ENCODE data around the gene SLC38A3.
"Not testable (repeated sequence)": the region's sequence is repeated elsewhere in the genome, so short reads cannot be mapped to it uniquely, and the experiment has no call there.

The SLC38A3 gene

DNA sequence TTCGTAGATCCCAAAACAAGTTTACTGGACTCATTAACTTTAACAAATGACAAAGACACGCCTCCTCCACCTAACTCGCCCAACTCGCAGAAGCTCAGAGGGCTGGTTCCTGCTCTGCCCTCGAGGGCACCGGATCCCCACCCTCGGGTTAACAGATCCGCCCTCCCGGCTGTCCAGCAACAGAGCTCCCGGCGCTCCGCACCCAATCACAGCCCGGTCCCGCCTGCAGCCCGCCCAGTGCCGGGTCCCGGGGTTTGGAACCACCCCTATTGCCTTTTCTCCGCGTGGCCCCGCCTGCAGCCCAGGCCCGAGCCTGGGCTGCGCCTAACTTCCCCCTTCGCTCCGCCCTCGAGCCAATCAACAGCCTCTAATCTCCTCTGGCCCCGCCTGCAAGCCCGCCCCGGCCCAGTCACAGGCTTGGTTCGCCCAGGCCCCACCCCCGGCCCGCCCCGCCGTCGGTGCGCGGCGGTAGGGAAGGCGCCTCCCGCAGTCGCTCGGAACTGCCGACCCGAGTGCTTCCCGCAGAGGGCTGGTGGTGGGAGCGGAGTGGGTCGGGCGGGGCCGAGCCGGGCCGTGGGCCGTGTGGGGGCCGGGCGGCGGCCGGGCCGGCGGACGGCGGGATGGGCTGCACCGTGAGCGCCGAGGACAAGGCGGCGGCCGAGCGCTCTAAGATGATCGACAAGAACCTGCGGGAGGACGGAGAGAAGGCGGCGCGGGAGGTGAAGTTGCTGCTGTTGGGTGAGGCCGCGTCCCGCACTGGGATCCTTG is 30.8 kb downstream of the SLC38A3 start, which contains the start of gene GNAI2:
Gene GNAI2 (plus strand): TSS at position 489 of the 768 bp plus-strand sequence. CDS start 132 bp downstream, at position 621.
- peak; percentile 98 for DNase-seq

DNA sequence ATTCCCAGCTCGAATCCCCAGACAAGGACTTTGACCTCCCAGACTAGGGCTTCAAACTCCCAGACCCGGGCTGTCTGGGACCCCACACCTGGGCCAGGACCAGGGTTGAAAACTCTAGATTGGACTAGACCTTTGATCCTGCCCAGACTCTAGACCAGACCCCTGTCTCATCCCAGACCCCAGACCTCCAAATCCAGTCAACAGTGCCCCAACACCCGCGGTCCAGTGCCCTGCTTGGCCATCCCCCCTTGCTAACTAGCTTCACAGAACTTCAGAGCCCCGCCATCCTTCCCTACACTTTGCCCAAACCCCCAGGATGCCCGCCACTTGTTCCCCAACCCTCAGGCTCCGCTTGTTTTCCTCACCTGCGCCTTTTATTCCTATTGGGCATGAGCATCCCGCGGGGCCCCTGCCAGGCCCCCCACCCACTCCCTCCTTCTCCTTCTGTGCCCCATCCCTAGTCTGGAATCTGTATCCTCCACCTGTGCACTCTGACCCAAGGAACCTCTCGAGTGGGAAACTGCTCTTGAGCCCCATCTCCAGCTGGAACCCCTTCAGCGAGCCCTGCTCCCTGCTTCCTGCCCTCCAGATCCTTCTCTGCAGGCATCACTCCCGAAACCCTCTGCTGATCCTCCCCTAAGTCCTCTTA is 31.5 kb downstream of the SLC38A3 start:
- no peak for DNase-seq

DNA sequence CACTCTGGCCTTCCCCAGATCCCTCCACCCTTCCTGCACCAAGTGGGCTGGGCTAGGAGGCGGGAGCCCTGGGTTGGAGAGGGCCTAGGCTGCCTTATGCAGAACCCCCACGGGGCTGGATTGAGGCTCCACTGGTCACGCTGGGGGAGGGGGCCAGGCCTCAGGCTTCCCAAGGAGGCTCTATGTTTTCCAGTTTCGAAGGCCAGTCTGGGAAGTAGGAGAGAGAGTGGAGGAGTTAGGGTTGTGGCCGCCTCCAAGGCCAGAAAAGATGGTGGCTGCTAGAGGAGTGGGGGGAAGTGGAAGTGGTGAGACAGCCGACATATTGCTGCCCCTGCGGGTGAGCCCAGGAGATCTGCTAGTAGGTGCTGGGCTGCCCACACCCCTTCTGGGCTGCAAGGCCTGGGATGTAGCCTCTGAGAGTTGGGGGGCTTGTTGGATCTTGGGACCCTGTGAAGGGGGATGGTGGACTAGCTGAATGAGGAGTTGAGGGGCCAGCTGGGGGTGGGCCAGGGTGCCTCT is 32.1 kb downstream of the SLC38A3 start:
- peak; percentile 35 for DNase-seq

DNA sequence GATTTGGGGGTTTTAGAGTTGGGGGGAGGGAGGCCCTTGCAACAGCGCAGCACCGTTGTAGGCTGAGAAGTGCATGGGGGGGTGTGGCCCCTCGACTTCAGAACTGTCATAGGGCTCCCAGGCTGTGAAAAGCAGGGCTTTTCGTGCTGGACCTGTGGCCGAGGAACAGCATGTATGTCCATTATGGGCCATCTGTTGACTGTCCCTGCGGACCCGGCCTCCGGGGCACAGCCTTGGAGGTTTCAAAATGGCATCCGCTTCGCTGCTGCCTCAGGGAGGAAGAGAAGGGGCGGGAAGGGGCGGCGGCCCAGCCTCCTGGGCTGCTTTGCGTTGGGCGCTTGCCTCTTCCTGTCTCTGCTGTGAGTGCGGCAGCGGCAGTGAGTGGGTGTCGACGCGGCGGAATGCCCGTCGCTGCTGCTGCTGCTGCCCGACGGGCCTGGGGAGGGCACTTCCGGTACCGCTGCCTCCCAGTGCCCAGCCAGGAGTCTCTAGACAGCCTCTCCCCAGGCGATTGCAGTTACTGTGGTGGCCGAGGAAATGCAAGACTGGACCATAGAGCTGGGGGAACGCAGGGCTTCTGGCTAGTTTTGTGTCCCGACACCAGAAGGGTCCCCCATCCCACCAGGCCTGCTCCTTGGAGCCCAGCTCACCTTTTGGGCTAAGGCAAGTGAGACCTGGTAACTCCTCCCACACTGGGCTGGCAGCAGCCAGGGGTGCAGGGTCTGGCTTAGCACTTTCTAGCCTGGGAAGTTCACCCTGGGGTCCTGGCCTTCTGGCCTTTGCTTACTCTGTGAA is 32.9 kb downstream of the SLC38A3 start:
- peak; percentile 82 for DNase-seq

DNA sequence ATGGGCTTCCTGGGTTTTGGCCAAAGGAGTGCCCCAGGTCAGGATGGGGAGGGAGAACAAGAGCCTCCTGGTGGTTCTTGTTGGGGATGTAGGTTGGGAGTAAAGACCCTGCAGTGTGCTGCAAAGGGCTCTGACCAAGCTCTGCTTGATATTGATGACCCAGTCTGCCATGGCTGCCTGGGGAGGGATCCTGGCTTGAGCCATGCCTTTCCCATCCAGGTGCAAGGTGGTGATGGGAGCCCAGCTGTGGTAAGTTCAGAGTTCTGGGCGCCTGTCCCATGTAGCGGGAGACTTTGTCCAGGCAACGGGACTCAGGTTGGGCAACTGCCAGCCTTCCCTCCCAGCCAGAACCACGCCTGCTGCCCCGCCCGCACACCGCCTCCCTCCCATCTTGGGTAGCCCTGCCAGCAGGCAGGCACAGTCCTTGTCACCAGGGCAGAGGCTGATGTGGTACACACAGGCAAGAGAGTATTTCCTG is 33.5 kb downstream of the SLC38A3 start:
- DNase-seq = no peak

DNA sequence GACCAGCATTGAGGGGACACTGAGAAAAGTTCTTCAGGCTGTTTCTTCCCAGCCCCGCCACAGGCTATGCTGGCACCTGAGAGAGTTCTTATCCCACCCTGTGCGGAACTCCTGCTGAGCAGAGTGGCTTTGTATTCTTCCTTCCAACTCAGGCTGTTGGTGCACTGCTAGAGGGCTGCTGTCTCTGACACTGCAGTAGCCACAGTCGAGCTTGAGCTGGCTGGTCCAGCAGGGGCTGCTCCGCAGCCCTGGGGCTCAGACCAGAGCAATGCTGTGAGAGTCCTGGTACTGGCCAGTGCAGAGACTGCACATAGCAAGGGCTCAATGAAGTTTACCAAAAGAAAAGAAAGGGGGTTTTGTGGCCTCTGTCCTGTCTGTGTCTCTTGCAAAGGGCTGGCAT is 34.6 kb downstream of the SLC38A3 start:
- DNase-seq = no peak

DNA sequence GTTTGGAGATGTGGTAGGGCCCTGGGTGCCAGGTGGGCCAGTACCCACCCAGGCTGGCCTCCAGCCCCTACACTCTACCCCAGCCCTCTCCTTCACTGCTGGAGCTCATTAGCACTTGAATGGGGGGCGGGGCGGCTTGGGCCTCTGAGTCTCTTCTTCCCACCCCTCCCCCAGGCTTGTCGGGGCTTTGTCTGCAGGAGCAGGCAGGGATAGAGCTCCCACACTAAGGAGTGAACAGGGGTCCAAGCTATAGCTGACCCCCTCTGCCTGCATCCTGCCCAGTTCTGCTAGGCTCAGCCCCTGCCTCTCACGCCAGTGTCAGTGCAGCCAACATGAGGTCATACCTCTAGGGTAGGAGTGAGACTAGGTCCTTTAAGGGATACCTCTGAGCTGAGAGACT is 36.1 kb downstream of the SLC38A3 start:
- DNase-seq = no peak

DNA sequence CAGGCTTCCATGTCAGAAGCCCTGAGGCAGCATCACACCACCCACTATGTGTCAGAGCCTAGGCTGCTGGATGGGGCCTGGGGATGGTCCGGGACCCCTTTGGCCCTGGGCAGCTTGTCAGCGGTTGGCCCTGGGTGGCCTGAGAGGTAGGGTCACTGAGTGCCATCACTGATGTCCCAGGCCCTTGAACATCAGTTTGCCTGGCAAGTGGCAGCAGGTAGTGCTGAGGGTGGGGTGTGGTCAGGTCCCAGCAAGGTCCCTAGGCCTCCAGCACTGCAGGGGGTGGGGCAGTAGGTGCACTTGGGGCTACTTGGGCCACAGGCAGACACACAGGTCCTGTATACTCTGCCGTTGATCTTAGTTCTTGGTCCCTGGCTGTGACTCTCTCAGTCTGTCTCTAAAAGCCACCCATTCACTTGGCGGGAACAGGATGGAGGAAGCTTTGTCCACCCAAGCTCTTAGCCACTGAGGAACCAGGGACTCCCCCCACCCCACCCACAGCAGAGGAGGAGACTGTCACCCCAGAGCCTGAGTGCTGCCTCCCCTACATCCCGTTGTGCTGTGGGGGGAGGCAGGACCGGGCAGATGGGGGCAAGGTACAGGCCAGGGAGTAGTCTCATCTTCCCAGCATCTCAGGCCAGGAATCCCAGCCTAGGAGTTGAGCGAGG is 36.8 kb downstream of the SLC38A3 start:
- no peak for DNase-seq

DNA sequence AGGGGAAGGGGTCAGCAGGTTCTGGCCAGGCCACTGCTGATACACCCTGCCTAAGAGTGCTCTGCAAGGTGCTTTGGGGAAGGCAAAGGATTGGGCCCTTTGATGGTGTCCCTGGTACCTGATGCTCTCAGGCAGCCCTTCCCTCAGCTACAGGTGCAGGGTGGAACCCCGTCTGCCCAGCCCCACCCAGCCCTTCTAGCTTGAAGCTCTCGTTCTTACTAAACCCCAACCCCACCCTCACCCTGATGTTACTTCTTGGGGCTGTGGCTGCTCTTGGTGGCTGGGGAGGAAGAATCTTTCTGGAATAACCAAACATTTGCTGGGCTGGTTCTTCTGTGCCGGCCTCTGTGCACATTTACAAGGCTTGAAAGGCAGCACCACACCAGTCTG is 37.3 kb downstream of the SLC38A3 start:
- no peak for DNase-seq

DNA sequence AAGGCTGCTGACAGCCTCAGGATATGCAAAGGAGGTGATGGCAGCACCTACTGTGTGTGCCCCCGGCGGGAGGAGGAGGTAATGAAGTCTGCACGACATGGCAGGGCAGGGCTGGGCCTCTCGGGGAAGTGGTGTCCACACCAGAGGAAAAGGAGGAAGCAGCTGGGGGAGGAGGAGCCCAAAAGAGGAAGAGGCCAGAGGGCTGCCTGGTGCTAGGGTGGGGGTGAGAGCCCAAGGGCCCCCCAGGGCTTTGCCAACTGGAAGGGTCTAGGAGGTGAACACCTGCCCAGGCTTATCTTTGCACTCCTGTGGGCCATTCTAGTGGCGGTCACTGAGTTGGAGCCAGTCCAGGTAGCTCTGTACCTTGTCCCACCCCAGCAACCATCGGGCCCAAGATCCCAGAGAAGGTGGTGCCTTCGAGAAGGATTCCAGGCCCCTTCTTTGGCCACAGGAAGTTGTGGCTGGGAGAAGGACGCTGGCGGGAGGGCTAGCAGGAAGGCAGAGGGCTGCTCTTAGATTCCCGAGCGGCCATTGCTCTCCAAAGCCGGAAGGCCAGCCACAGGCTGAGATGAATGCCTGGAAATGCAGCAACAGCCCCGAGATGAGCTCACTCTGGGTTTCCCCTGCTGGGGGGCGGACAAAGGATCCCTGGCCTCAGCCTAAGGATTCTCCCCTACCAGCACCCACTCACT is 37.9 kb downstream of the SLC38A3 start:
- DNase-seq = no peak

DNA sequence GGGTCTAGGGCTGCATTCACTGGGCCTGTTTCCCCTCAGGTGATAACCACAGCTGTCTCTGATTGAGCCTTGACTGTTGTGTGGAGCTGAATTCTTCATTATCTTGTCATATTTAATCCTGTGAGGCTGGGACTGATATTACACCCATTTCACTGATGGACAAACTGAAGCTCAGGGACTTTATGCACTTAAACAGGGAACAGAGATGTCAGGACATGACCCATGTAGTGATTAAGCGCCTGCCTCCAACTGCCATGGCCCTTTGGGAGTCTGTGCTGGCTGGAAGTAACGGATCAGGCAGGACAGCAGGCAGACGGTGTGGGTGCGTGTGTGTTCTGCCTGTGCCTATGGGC is 38.4 kb downstream of the SLC38A3 start:
- DNase-seq = no peak

DNA sequence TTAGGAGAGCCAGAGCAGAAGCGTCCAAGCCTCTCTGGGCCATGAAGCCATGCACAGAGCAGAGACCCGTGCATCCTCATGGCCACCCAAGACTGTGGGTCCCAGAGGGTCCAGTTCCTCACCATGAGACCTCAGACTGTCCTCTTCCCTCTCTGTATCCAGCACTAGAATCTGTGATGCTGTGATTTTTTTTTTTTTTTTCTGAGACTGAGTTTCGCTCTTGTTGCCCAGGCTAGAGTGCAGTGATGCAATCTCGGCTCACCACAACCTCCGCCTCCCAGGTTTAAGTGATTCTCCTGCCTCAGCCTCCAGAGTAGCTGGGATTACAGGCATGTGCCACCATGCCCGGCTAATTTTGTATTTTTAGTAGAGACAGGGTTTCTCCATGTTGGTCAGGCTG is 39.7 kb downstream of the SLC38A3 start:
- not testable (repeated sequence) for DNase-seq

DNA sequence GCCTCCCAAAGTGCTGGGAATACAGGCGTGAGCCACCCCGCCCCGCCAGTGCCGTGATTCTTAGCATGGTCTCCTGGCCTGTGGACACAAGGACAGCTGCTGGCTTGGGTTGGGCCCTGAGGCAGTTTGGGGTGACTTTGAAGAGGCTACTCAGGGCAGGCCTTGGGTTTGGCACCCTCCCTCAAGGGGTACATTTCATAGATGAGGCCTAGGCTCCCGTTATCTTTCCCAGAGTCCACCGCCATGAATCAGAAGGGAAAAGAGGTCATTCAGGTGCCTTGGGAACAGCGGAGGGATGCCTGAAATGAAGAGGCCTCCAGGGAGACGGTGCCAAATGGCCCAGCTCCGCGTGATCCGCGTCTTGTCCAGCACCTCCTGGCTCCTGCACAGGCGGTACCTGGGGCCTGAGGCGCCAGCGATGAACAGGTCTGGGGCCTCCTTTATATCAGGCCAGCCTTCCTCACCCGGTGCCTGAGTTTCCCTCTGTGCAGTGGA is 40.2 kb downstream of the SLC38A3 start:
- DNase-seq = no peak

DNA sequence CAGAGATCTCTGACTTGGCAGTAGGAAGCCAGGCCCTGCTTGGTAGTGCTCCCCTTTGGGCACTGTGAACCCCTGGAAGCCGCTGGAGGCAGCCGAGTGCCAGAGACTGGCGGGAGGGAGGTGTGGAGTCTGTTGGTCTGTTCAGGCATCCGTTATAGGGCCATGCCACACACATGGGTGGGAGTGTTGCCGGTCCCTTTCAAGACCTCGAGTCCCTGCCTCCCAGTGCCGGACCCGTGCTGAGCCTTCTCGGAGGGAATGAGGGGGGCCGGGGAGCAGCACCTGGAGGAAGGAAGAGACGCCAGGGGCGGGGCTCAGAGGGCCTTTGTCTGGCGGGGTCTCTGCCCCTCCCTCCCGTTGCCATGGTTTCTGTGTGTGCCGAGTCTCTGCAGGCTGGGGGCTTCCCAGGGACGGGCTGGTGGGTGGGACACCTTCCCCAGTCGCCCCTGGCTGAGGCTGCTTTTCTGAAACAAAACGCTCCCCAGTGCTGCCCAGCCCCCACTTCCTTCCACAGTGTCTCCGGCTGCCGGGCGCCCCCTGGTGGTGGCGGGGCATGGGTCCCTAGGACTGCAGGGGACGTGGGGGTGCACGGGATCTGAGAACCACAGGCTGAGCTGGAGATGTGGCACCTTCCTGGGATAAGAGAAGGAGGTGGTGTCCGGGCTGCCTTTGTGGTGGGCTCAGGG is 40.9 kb downstream of the SLC38A3 start:
- DNase-seq = peak; percentile 88

DNA sequence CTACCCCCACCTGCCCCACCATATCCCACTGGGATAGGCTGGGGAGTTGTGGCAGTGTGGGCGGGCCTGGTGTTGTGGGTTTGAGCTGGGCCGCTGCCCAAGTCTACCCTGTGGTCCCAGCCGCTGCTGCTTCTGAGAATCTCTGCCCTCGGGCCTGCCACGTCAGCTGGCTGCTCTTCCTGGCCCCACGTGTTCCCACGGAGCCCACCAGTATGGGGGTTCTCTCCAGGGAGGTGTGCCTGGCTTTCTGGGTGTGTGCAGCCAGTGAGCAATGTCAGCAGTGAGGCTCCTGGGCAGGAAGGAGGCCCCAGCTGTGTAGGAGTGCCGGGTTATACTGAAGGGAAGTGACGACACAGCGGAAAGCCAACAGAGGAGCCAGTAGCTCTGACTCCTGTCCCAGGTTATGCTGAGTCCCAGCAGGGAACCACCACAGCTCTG is 41.5 kb downstream of the SLC38A3 start:
- peak; percentile 87 for DNase-seq

DNA sequence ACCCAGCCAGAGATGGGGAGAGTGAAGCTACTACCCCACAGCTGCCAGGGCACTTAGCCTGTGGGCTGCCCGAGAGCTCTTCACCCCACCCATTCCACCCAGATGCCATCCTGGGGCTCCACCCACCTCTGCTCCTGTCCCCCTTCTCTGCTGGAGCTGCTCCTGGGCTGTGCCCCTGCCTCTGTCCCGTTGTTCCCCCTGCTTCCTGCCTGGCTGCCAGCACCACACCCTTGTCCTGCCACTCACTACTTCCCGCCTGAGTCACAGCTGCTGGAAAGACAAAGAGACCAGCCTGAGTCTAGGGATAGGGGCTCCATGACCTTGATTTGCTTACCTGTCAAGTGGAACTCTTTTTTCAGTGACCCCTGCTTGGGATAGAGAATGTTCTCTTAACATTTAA is 43.3 kb downstream of the SLC38A3 start:
- no peak for DNase-seq

DNA sequence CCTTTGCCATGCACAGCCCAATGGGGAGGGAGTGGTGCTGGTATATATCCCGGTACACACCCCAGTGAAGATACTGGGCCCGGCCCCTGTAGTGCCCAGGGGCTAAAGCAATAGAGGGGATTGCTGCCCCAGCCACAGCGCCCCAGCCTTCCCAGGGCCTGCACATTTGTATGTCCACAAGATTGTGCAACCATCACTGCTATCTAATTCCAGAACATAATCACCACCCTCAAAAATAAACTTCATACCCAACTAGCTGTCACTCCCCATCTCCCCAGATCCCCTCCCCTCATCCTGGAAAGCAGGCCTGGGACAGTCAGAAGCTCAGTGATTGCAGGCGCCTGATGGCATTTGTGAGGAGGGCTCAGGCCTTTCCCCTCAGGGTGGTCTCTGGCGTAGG is 44.4 kb downstream of the SLC38A3 start:
- DNase-seq = no peak

DNA sequence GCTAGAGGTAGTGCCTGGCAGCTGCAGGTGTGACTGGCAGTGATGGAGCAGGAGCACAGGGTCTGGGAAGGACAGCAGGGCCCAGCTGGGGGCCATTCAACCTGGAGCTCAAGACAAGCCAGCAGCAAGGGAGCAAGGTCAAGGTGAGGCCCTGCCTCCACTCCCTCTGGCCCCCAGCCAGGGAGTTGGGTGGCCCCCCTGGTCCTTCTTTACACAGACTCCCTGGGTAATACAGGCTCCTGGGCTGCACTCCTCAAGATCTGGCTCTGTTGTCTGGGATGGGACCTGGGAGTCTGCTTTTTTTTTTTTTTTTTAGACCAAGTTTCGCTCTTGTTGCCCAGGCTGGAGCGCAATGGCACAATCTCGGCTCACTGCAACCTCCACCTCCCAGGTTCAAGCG is 45.4 kb downstream of the SLC38A3 start:
- no peak for DNase-seq

DNA sequence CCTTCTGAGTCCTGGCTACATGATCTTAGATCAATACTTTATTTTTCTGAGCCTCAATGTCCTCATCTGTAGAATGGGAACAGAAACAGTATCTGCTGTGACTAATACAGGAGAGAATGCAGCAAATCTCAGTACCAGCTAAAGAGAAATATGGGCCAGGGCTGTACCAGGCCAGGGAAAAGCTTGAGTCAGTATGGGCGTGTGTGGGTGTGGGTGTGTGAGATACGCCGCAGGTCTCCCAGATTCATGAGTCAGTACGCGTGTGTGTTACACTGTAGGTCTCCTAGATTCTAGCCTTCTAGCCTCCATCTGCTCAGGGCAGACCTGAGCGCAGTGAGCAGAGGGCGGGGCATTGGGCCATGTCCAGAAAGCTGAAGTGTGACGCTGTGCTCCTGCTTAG is 46.1 kb downstream of the SLC38A3 start:
- DNase-seq = no peak

DNA sequence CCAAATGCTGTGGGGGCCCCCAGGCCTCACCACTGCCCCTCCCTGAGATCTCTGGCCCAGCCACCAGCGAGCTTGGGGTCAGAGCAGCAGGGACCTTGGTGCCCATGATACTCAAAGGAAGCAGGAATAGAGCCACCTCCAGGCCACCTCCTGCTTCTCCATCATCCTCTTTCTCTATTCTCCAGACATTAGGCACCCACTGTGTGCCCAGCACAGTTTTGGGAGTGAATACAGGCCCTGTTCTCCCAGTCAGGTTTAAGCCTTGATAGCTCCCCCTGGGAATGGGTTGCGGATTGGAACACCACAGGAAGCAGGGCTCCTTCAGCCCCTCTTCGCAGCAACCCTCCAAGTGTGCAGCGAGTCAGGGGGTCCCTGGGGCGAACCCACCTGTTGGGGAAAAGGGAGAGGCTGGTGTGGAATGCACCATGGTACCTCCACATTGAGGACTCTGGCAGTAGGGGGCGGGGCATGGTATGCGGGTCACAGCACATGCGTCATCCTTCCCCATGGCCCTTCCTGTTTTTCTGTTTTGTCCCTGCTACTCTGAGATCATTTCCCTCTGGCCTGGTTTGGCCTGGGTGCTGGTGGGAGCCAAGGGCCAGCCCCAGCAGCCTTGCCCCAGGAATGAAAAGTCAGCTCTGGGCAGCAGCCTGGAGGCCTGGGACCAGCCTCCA is 49.6 kb downstream of the SLC38A3 start:
- DNase-seq = no peak

DNA sequence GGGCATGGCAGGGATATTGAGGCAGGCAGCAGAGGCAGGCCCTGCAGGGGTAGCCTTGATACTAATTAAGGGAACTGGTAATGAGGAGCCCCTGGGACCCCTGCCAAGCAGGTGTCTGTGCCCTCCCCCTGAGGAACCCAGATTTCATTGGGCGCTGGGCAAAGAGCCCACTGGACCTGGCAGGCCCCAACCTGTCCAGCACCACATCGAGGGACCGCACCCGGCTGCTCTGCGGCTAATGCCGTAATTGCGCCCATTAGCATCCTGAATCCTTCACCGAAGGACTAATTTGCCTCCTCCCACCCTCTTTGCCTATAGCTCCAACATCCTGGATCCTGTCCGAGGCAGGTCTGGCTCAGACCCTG is 50.2 kb downstream of the SLC38A3 start:
- no peak for DNase-seq

Data from fibroblast of skin of abdomen (primary cell).